ENCODE data around the gene RERE. TPM values are rescaled to one million over a fixed set of nuclear protein-coding genes. Genes with fewer than 3 reads are reported as not detected.

RERE gene
- total and polyA plus RNA-seq, 2 experiments from 2014 or later, result 39.8 to 62.8 TPM

DNA sequence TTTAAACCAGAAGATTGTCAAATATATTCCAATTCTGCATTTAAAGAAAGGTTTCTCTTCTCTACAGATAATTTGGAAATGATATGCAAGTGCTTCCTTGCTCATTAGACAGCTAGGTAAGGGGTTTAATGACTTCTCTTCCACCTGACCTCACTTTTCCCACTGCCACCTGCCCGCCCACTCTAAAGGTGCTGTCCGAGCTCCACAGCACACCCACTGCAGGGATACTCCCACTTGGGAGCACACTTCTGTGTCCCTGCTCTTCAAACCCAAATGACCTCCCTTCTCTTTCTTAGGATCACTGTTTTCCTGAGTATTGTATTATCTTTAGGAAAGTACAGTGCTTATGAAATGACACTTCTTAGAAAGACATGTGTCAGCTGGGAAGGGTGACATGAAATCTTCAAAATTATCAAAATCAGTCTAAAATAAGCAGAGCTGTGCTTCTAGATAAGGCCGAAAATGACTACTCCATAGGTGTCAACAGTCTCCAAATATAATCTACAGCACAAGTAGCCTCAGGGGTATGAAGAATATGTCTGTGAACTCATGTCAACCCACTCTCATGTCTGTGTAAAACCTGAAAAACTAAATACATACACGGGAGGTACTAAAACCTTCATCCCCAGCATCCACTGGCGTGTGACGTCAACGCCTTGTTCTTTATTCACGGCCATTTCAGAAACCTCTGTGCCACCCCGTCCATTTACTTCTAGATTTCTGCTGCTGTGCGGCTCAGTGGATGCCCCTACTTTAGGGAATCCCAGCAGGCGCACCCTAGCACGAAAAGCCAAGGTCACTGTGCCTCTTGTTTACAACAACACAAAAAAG lies 428.5 kb downstream of the RERE start:
- Histone ChIP-seq H3K36me3 (replicated peaks; ENCODE audit: insufficient read depth, low read depth) (no peaks in the 10 kb centered on the region), H3K9me2 (replicated peaks; ENCODE audit: insufficient read depth) (no peaks in the 10 kb centered on the region), H3K4me3 (no peak overlapping the region), H3K4me2 (no peak overlapping the region), H3K79me2 (peaks cover 95% of the 10 kb centered on the region), H2AFZ (no peak overlapping the region), H3K9me3 (ENCODE audit: low read depth) (no peaks in the 10 kb centered on the region), H3K27me3 (no peaks in the 10 kb centered on the region), H3K4me1 (ENCODE audit: insufficient read depth) (peaks cover 11% of the 10 kb centered on the region), H4K20me1 (ENCODE audit: insufficient read depth, poor library complexity, severe bottlenecking) (peaks cover 56% of the 10 kb centered on the region), H3K27ac (no peak overlapping the region)
- no peak for DNase-seq (ENCODE audit: low spot score)
- 96% methylated on average over 12 of the region's 12 CpGs for WGBS (ENCODE audit: low lambda C conversion rate, missing lambda C conversion rate)
- TF ChIP-seq EZH2phosphoT487 (IDR thresholded peaks at IDR 0.05; ENCODE audit: low read depth, severe bottlenecking, unreplicated experiment) (no peak), EZH2 (IDR thresholded peaks at IDR 0.05; ENCODE audit: borderline replicate concordance) (no peak)
- TF ChIP-seq, protein P1, sequence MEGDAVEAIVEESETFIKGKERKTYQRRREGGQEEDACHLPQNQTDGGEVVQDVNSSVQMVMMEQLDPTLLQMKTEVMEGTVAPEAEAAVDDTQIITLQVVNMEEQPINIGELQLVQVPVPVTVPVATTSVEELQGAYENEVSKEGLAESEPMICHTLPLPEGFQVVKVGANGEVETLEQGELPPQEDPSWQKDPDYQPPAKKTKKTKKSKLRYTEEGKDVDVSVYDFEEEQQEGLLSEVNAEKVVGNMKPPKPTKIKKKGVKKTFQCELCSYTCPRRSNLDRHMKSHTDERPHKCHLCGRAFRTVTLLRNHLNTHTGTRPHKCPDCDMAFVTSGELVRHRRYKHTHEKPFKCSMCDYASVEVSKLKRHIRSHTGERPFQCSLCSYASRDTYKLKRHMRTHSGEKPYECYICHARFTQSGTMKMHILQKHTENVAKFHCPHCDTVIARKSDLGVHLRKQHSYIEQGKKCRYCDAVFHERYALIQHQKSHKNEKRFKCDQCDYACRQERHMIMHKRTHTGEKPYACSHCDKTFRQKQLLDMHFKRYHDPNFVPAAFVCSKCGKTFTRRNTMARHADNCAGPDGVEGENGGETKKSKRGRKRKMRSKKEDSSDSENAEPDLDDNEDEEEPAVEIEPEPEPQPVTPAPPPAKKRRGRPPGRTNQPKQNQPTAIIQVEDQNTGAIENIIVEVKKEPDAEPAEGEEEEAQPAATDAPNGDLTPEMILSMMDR (IDR thresholded peaks at IDR 0.05; ENCODE audit: poor library complexity), result no peak

DNA sequence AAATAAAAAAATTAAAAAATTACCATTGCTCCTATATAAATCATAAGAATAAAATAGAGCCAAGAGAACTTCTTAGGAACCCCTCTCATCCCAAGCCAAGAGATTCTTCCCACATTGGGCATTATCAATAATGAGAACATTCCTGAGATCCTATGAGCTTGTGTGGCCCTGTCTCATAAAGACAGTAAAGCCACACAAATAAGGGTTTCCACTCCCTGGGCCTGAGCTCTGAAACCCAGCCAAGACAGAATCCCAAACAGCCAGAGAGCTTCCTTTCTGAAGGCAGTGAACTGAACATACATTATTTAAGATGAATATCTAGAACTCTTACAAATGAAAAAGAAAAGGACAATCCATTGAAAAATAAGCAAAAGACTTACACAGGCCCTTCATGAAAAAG lies 431.2 kb downstream of the RERE start:
- TF ChIP-seq EZH2 (IDR thresholded peaks at IDR 0.05; ENCODE audit: borderline replicate concordance) (no peak), EZH2phosphoT487 (IDR thresholded peaks at IDR 0.05; ENCODE audit: low read depth, severe bottlenecking, unreplicated experiment) (no peak)
- TF ChIP-seq, protein P1 (IDR thresholded peaks at IDR 0.05; ENCODE audit: poor library complexity), result no peak
- Histone ChIP-seq H3K4me2 (no peak overlapping the region), H3K79me2 (peaks cover 95% of the 10 kb centered on the region), H3K27me3 (no peaks in the 10 kb centered on the region), H3K27ac (no peak overlapping the region), H3K9me3 (ENCODE audit: low read depth) (no peaks in the 10 kb centered on the region), H4K20me1 (ENCODE audit: insufficient read depth, poor library complexity, severe bottlenecking) (peaks cover 74% of the 10 kb centered on the region), H3K4me3 (no peak overlapping the region), H3K4me1 (ENCODE audit: insufficient read depth) (peaks cover 11% of the 10 kb centered on the region), H3K9me2 (replicated peaks; ENCODE audit: insufficient read depth) (no peaks in the 10 kb centered on the region), H3K36me3 (replicated peaks; ENCODE audit: insufficient read depth, low read depth) (no peaks in the 10 kb centered on the region), H2AFZ (no peak overlapping the region)
- DNase-seq (ENCODE audit: low spot score), result no peak

DNA sequence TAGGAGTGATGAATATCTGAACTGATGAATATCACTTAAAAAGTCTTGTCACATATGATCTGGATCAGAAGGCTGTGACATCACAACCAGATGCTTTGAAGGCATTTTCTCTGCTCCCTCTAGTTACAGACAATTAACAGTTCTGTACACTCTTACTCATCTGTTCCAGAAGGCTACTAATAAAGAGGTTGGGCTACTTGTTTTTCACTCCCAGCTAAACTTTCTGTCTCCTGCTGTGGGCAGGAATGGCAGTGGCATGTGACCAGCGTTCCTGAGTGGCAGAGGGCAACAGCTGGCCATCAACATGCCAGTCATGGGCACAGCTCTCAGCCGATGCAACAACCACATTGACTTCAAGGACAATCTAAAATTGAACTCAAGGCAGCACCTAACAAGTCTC lies 432.9 kb downstream of the RERE start:
- no peak overlapping the region for H3K4me3 ChIP-seq
- no peak for DNase-seq (ENCODE audit: low spot score)
- peaks cover 11% of the 10 kb centered on the region for H3K4me1 ChIP-seq (ENCODE audit: insufficient read depth)
- H2AFZ ChIP-seq, result no peak overlapping the region
- H4K20me1 ChIP-seq (ENCODE audit: insufficient read depth, poor library complexity, severe bottlenecking), result peaks cover 77% of the 10 kb centered on the region
- no peaks in the 10 kb centered on the region for H3K27me3 ChIP-seq
- TF ChIP-seq, protein P1 (IDR thresholded peaks at IDR 0.05; ENCODE audit: poor library complexity), result no peak
- no peak for TF ChIP-seq EZH2phosphoT487 (IDR thresholded peaks at IDR 0.05; ENCODE audit: low read depth, severe bottlenecking, unreplicated experiment)
- no peak for TF ChIP-seq EZH2 (IDR thresholded peaks at IDR 0.05; ENCODE audit: borderline replicate concordance)
- H3K79me2 ChIP-seq, result peaks cover 95% of the 10 kb centered on the region
- H3K9me2 ChIP-seq (replicated peaks; ENCODE audit: insufficient read depth), result no peaks in the 10 kb centered on the region
- no peaks in the 10 kb centered on the region for H3K9me3 ChIP-seq (ENCODE audit: low read depth)
- WGBS (ENCODE audit: low lambda C conversion rate, missing lambda C conversion rate), result 85% methylated on average over 2 of the region's 2 CpGs
- no peak overlapping the region for H3K27ac ChIP-seq
- H3K4me2 ChIP-seq, result no peak overlapping the region
- H3K36me3 ChIP-seq (replicated peaks; ENCODE audit: insufficient read depth, low read depth), result no peaks in the 10 kb centered on the region

All from hepatocyte (in vitro differentiated cells).